GM18858 (cell line): ENCODE measurements around the gene DYNC2LI1.
A peak's percentile ranks its signal among the peaks of the same experiment; 100 is the strongest.
"Not testable (repeated sequence)": the region's sequence is repeated elsewhere in the genome, so short reads cannot be mapped to it uniquely, and the experiment has no call there.

ENCODE experiments used
- ATAC-seq: cut with Tn5 transposase; IDR thresholded peaks from one replicate; pipeline ENCODE4 v1.9.1; 2021; ENCODE audit not compliant: unreplicated experiment

Gene DYNC2LI1

GRCh38 chr2:43773876-43774613 lies at the start of gene DYNC2LI1:
TSS of gene DYNC2LI1 (plus strand) at chr2:43774039. CDS start at chr2:43774139, 100 bp downstream.
- ATAC-seq = peak; percentile 99

DNA sequence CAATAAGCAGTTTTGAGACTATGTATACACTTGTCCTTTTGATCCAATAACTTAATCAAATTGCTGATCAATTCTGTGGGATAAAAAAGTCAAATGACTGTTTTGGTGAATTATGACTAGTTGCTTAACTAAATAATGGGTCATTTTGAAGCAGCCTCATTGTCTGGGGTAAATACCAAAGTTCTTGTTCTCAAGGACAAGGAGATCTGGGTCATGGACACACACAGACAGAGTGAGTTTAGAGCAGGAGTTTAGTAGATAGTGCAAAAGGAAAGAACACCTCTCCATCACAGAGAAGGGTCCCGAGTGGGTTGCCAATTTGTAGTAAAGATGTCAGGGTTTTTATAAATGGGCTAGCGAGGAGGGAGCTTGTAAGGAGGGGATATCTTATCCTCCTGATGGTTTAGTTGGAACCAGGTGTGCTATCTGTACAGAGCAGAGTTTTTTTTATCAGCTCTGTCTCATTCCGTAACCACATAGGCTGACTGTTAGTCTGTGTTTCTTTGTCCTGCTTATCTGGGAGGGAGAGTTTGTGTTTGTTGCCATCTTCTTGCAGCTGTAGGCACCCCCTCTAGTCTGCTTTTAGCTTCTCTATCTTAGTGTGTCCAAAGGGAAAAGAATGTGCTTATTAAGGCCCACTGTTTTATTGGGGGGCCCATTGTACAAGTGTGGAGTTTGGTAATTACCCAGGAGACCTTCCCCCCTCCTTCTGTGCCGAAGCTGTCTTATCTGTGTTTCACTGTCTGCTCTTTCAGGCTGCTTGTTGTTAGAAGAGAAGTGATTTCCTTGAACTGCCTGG lies 48.9 kb upstream of the DYNC2LI1 start:
- ATAC-seq = no peak

DNA sequence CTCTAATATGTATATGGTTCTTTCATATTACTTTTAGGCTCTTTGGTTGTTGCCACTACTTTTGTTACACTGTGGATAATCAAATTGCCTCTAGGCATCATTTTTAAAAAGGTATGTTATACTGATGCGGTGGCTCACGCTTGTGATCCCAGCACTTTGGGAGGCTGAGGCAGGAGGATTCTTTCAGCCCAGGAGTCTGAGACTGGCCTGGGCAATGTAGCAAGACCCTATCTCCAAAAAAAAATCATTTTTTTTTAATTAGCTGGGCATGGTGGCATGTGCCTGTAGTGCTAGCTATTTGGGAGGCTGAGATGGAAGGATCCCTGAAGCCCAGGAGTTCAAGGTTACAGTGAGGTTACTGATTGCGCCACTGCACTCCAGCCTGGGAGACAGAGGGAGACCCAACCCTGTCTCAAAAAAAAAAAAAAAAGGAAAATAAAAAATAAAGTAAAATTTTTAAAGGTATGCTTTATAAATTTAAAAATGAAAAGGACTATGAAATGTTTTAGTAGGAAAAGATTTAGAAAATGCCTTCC lies 48.1 kb upstream of the DYNC2LI1 start:
- ATAC-seq = no peak

GRCh38 chr2:43726961-43727633 lies 46.7 kb upstream of the DYNC2LI1 start:
- not testable (repeated sequence) for ATAC-seq

GRCh38 chr2:43727634-43728014 lies 46.2 kb upstream of the DYNC2LI1 start:
- ATAC-seq = no peak

DNA sequence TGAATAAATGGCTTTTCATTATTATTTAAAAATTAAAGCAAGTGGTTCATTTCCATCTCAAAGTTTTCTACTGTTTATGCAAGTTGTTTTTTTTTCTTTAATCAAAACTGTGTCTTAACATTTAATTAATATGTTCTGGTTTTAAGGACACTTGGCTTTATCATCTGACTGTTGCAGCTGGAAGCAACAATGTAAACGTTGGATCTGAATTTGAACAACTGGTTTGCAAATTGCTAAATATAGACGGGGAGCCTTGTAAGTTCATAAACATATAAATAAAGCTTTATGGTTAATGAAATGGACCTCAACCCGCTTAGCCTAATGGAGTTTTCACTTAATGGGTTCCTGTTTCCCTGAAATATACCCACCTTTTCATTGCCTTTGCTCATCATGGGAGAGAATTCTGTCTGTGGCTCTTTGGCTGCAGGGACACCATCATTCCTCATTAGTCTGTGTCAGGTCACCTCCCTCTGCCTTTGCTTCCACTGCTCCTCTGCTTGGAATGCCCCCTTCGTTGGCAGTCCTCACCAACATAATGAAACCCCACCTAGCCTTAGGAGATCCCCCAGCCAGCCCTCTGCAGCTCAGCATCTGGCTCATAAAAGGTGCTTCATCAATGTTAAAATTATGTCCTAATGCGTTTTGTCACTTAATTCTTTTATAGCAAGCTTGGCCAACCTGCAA lies 44.2 kb upstream of the DYNC2LI1 start:
- no peak for ATAC-seq

DNA sequence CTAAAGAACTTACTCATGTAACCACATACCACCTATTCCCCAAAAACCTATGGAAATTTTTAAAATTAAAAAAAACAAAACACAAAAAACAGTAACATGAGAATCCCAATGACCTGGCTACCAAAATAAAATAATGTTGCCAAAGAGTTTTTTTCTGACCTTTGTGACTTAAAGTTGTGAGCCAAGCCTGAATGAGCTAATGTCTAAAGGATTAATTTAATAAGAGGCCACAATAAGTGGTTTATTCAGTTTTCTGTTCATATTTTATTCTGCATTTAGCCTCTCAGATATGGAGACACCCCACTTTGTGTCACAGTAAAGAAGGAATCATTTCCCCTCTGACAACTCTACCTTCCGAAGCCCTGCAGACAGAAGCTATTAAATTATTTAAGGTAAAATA lies 42.6 kb upstream of the DYNC2LI1 start:
- ATAC-seq = no peak

DNA sequence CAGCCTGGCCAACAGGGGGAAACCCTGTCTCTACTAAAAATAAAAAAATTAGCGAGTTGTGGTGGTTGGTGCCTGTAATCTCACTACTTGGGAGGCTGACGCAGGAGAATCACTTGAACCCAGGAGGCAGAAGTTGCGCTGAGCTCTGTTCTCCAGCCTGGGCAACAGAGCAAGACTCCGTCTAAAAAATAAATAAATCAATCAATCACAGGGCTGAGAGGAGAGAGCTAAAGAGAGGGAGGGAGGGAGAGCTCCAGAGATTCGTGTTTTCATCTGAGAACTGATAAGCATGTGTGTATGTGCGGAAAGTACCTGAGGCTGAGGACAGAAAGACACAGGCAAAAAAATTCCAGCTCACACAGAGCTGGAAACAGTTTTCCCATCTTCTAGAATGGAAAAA lies 37.2 kb upstream of the DYNC2LI1 start:
- ATAC-seq = no peak

- no peak for ATAC-seq
Observed at GRCh38 chr2:43737097-43737854, 36.6 kb upstream of the DYNC2LI1 start.

DNA sequence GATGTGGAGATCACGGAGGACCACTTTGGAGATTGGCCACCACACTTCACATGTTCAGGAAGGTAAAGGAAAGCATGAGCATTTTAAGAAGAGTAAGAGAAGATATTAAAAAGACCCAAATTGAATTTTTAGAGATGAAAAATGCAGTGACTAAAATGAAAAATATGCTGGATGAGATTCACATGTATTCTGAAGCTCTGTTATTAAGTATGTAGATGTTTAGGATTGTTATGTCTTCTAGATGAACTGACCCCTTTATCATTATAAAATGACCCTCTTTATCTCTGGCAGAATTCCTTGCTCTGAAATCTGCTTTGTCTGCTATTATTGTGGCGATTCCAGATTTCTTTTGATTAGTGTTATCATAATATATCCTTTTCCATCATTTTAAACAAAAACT lies 36.0 kb upstream of the DYNC2LI1 start:
- ATAC-seq = no peak

DNA sequence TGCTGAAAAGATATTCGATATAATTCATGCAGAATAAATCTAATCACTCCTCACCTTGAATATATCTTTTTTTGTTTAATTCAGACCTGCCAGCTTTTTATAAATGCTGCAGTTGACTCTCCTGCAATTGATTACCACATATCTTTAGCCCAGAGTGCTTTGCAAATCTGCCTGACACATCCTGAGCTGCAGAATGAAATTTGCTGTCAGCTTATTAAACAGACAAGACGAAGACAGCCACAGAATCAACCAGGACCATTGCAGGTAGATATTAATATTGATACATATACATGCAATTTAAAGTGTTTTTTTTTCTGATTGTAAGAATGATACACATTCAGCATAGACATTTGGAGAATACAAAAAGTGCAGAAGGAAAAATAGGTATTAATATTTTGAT lies 35.6 kb upstream of the DYNC2LI1 start:
- no peak for ATAC-seq

- no peak for ATAC-seq
Observed at GRCh38 chr2:43743706-43744105, 30.1 kb upstream of the DYNC2LI1 start.

DNA sequence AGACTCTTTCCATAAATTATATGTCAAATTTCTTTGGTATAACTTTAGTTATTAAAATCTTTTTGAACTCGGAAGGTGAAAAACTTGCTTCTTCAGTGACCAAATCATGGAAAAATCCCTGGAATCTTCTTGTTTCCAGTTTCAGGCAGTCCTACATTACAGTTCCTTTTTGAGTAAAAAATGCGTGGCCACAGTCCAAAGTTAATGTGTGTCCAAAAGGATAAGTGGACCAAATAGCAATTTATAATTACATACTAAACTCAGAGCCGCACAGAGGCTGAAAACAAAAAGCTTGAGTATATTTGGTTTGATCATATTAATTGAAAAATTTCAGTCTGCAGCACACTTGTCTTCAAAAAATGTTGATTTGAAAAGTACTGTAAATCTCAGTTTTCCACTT lies 28.4 kb upstream of the DYNC2LI1 start:
- ATAC-seq = no peak

- no peak for ATAC-seq
Observed at GRCh38 chr2:43748333-43748732, 25.5 kb upstream of the DYNC2LI1 start.

- no peak for ATAC-seq
Observed at GRCh38 chr2:43749583-43749982, 24.3 kb upstream of the DYNC2LI1 start.

DNA sequence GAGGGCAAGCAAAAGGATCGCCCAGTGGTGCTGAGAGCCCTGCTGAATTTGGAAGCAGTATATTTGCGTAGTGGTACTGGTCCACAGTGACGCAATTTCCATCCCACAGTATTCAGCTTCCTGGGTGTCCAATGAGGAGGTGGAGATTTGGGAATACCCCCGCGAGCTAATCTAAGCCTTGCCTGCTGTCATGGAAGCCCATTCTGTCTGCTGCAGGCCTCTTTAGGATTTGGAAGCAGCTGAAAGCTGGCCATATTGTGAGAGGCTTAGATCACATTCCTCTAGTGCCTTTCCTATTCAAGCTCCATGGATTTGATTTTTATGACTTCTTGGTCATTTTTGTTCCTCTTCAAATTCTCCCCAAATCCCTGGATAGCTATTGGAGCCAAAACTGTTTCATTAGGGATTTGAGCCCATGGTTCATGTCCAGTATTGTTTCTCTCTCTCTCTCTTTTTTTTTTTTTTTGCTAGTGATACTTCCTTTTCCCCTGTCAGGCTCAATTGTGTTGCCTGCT lies 22.3 kb upstream of the DYNC2LI1 start:
- no peak for ATAC-seq

DNA sequence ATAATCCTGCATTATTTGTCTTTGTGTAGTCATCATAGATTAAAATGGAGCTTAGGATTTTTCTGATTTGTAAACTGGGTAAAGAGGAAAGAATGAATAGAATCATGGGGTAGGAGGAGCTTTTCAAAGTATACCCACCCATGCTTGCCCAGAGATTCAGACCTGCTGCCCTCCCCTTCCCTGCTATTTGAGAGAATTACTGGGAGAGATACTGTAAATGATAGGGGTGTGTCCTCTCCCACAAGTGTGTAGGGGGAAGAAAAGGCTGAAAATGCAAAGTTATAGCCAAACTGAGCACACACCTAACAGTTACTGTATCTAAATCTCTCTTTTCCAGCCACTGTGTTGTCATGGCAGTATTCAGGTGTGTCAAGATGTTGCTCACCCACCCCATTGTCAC lies 21.5 kb upstream of the DYNC2LI1 start:
- ATAC-seq = no peak

- no peak for ATAC-seq
Observed at GRCh38 chr2:43754180-43754579, 19.7 kb upstream of the DYNC2LI1 start.

DNA sequence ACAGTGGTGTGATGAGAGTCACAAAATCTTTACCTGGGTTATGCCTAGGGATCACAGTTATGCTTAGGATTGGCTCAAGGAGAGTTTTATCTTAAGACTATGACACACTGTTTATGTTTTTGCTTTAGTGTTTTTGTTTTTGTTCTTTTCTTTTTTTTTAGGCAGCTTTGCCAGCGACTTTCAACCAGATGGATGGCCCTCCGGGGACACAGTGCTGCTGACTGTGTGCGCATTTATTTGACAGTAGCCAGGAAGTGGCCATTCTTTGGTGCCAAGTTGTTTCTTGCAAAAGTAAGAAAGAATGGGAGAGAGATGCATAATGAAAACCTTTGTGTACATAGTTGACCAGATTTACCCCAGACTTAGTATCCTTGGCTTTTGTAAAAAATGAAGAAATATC lies 15.1 kb upstream of the DYNC2LI1 start:
- no peak for ATAC-seq

DNA sequence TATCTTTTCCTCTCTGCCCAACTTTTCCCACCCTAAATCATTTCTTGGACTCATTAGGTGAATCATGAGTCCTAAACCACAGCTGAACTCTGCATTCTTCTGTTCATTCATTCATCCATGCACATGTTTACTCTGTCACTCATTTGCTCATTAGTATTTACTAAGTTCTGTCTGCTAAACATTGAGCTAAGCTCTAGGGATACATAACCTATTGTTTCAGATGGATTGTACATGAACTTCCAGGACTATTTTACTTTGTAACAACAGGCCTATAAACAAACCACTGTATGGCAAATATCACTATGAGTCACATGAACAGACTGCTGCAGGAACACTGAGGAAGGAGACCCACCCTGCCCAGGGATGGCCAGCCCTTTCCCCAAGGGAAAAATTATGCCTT lies 14.6 kb upstream of the DYNC2LI1 start:
- ATAC-seq = no peak
